G401 (cell line): ENCODE data around the gene KCMF1. TPM values are rescaled to one million over a fixed set of nuclear protein-coding genes. Genes with fewer than 3 reads are reported as not detected.

Source experiments
- total RNA-seq: library from RNA; depleted of rRNA; stranded (reverse); fragments of >200 nt; shearing (Covaris generic); gene quantifications from 2 replicates; pipeline ENCODE4 v1.2.3, GENCODE V29; 2014; rRNA removed

KCMF1 gene
- total RNA-seq, 1 experiment from 2014 or later: 133 TPM

Other genes starting within 250 kb of the KCMF1 start
- gene TRABD2A, start 90.1 kb upstream of the KCMF1 start, total RNA-seq: 5.5 and 9.9 TPM in 2 replicates
- 1,848 and 2,842 TPM in 2 replicates for gene TMSB10, start 65.5 kb upstream of the KCMF1 start, total RNA-seq
- gene TCF7L1, start 162.2 kb downstream of the KCMF1 start, total RNA-seq: 0.37 and 0.44 TPM in 2 replicates